T47D (cell line): ENCODE data around the gene JOSD1.
A peak's percentile ranks its signal among the peaks of the same experiment; 100 is the strongest.

ENCODE experiments used
- DNase-seq, 2 experiments: peaks; one replicate each; pipeline versions ENCODE4 v3.0.0 to v3.0.0-alpha.2; 2011 to 2012; ENCODE audit warnings: low read depth in 1 of 2, low spot score in 1 of 2
- JUND ChIP-seq: IDR thresholded peaks from 2 replicates; pipeline ENCODE4 v1.6.1; 2012; ENCODE audit warnings: low read depth
- in situ Hi-C: cut with HindIII; loops from 2 replicates; pipeline ENCODE4 v1.10.0; 2016; ENCODE audit warnings: low sequenced_read_pairs, low pct_unique_long_range_greater_than_20kb

Gene JOSD1

GRCh38 chr22:38705235-38706100, 4.7 kb upstream of the JOSD1 start, which contains the start of gene GTPBP1:
Gene GTPBP1, plus strand, starts transcription at chr22:38705944. Its CDS starts 12 bp downstream, at chr22:38705956.
- in situ Hi-C loops, result no loop called here
- no peak for TF ChIP-seq JUND
- DNase-seq, result peak; percentile 92 to 100

- no peak for DNase-seq
- in situ Hi-C loops, result no loop called here
- TF ChIP-seq JUND, result no peak
Measured at GRCh38 chr22:38704654-38705234, 4.0 kb upstream of the JOSD1 start.

GRCh38 chr22:38700270-38700788, 414 bp downstream of the JOSD1 start:
- DNase-seq, result peak in 1 of 2 experiments; percentile 65
- in situ Hi-C loops, result no loop called here
- no peak for TF ChIP-seq JUND

GRCh38 chr22:38699784-38700183, 959 bp downstream of the JOSD1 start:
- no peak for TF ChIP-seq JUND
- DNase-seq, result peak in 1 of 2 experiments; percentile 38
- in situ Hi-C loops, result no loop called here

GRCh38 chr22:38699143-38699542, 1.6 kb downstream of the JOSD1 start:
- in situ Hi-C loops, result no loop called here
- no peak for TF ChIP-seq JUND
- no peak for DNase-seq

- TF ChIP-seq JUND, result no peak
- no peak for DNase-seq
- in situ Hi-C loops, result no loop called here
Measured at GRCh38 chr22:38698407-38699094, 2.2 kb downstream of the JOSD1 start.

- in situ Hi-C loops, result no loop called here
- DNase-seq, result no peak
- TF ChIP-seq JUND, result no peak
Measured at GRCh38 chr22:38697425-38698089, 3.2 kb downstream of the JOSD1 start.

GRCh38 chr22:38696606-38697424, 3.9 kb downstream of the JOSD1 start:
- in situ Hi-C loops, result no loop called here
- no peak for TF ChIP-seq JUND
- peak; percentile 38 to 80 for DNase-seq

- no peak for TF ChIP-seq JUND
- in situ Hi-C loops, result no loop called here
- no peak for DNase-seq
Measured at GRCh38 chr22:38694940-38695339, 5.8 kb downstream of the JOSD1 start.

GRCh38 chr22:38694049-38694448, 6.7 kb downstream of the JOSD1 start:
- DNase-seq, result no peak
- TF ChIP-seq JUND, result no peak
- in situ Hi-C loops, result no loop called here

GRCh38 chr22:38689651-38690050, 11.1 kb downstream of the JOSD1 start:
- in situ Hi-C loops, result no loop called here
- TF ChIP-seq JUND, result no peak
- DNase-seq, result no peak

- in situ Hi-C loops, result no loop called here
- no peak for TF ChIP-seq JUND
- no peak for DNase-seq
Measured at GRCh38 chr22:38685761-38686160, 15.0 kb downstream of the JOSD1 start.
